ENCODE data around the gene RNF14. TPM values are rescaled to one million over a fixed set of nuclear protein-coding genes. Genes with fewer than 3 reads are reported as not detected.
"Not testable (repeated sequence)": the region's sequence is repeated elsewhere in the genome, so short reads cannot be mapped to it uniquely, and the experiment has no call there.

The RNF14 gene
- 47.1 TPM for total RNA-seq
- polyA plus RNA-seq (ENCODE audit: insufficient read depth in 1 of 8, insufficient read length in 8 of 8, low replicate concordance in 1 of 8), result 10 to 100 TPM; 34.1 to 41.7 (median 37.0) TPM
- long read RNA-seq, donor 1, full-length matches to known transcripts, result 2 of 2 reads
- long read RNA-seq, donor 1, partial matches to known transcripts, result 0 of 2 reads
- long read RNA-seq, donor 1, other reads (novel, unspliced or antisense), result 0 of 2 reads
- long read RNA-seq, donor 2, result 0 reads
- long read RNA-seq, donor 3, full-length matches to known transcripts, result 4 of 4 reads
- long read RNA-seq, donor 3, partial matches to known transcripts, result 0 of 4 reads
- long read RNA-seq, donor 3, other reads (novel, unspliced or antisense), result 0 of 4 reads
- long read RNA-seq, donor 4, full-length matches to known transcripts, result 1 of 1 reads
- long read RNA-seq, donor 4, partial matches to known transcripts, result 0 of 1 reads
- long read RNA-seq, donor 4, other reads (novel, unspliced or antisense), result 0 of 1 reads
- long read RNA-seq, donor 5, full-length matches to known transcripts, result 11 of 17 reads
- long read RNA-seq, donor 5, partial matches to known transcripts, result 6 of 17 reads
- long read RNA-seq, donor 5, other reads (novel, unspliced or antisense), result 0 of 17 reads
- long read RNA-seq, donor 6, full-length matches to known transcripts, result 6 of 6 reads
- long read RNA-seq, donor 6, partial matches to known transcripts, result 0 of 6 reads
- long read RNA-seq, donor 6, other reads (novel, unspliced or antisense), result 0 of 6 reads
- long read RNA-seq, donor 7, full-length matches to known transcripts, result 3 of 3 reads
- long read RNA-seq, donor 7, partial matches to known transcripts, result 0 of 3 reads
- long read RNA-seq, donor 7, other reads (novel, unspliced or antisense), result 0 of 3 reads
- long read RNA-seq, donor 8, full-length matches to known transcripts, result 3 of 9 reads
- long read RNA-seq, donor 8, partial matches to known transcripts, result 6 of 9 reads
- long read RNA-seq, donor 8, other reads (novel, unspliced or antisense), result 0 of 9 reads
- long read RNA-seq, donor 9, full-length matches to known transcripts, result 2 of 13 reads
- long read RNA-seq, donor 9, partial matches to known transcripts, result 11 of 13 reads
- long read RNA-seq, donor 9, other reads (novel, unspliced or antisense), result 0 of 13 reads
- long read RNA-seq, donor 10, full-length matches to known transcripts, result 5 of 19 reads
- long read RNA-seq, donor 10, partial matches to known transcripts, result 14 of 19 reads
- long read RNA-seq, donor 10, other reads (novel, unspliced or antisense), result 0 of 19 reads
- long read RNA-seq, donor 11, full-length matches to known transcripts, result 5 of 5 reads
- long read RNA-seq, donor 11, partial matches to known transcripts, result 0 of 5 reads
- long read RNA-seq, donor 11, other reads (novel, unspliced or antisense), result 0 of 5 reads

GRCh38 chr5:141968914-141969608 lies at the start of gene RNF14:
Gene RNF14 (plus strand): TSS chr5:141969105. CDS start chr5:141973589, 4,484 bp downstream.
- Histone ChIP-seq H3K4me3 (ENCODE audit: low read length) (peak within 1 kb of the TSS; percentile 94), H3K4me1 (ENCODE audit: control insufficient read depth, insufficient read depth, low read length) (peaks cover 14% of the 10 kb centered on the region), H3K27ac (ENCODE audit: low read length) (peak within 1 kb of the TSS; percentile 98), H3K36me3 (ENCODE audit: control insufficient read depth, insufficient read depth, low read length) (peaks cover 6% of the 10 kb centered on the region), H3K9me3 (replicated peaks; ENCODE audit: control insufficient read depth, low read depth, low read length) (no peaks in the 10 kb centered on the region), H3K27me3 (ENCODE audit: control insufficient read depth, insufficient read depth, low read length) (no peaks in the 10 kb centered on the region)
- peak; percentile 97 for DNase-seq
- under 1% methylated on average over 60 of the region's 63 CpGs for WGBS (ENCODE audit: insufficient coverage)

GRCh38 chr5:141919218-141920119 lies 49.4 kb upstream of the RNF14 start:
- Histone ChIP-seq H3K4me1 (ENCODE audit: control insufficient read depth, insufficient read depth, low read length) (peaks cover 13% of the 10 kb centered on the region), H3K27ac (ENCODE audit: low read length) (no peak overlapping the region), H3K9me3 (replicated peaks; ENCODE audit: control insufficient read depth, low read depth, low read length) (no peaks in the 10 kb centered on the region), H3K36me3 (ENCODE audit: control insufficient read depth, insufficient read depth, low read length) (no peaks in the 10 kb centered on the region), H3K4me3 (ENCODE audit: low read length) (no peak overlapping the region), H3K27me3 (ENCODE audit: control insufficient read depth, insufficient read depth, low read length) (no peaks in the 10 kb centered on the region)
- WGBS (ENCODE audit: insufficient coverage), result 81% methylated on average over 8 of the region's 8 CpGs
- DNase-seq, result no peak

GRCh38 chr5:141920771-141921170 lies 48.1 kb upstream of the RNF14 start:
- no CpG with 5 or more reads among the region's 2 CpGs for WGBS (ENCODE audit: insufficient coverage)
- Histone ChIP-seq H3K9me3 (replicated peaks; ENCODE audit: control insufficient read depth, low read depth, low read length) (no peaks in the 10 kb centered on the region), H3K27me3 (ENCODE audit: control insufficient read depth, insufficient read depth, low read length) (no peaks in the 10 kb centered on the region), H3K27ac (ENCODE audit: low read length) (no peak overlapping the region), H3K4me3 (ENCODE audit: low read length) (no peak overlapping the region), H3K4me1 (ENCODE audit: control insufficient read depth, insufficient read depth, low read length) (peaks cover 14% of the 10 kb centered on the region), H3K36me3 (ENCODE audit: control insufficient read depth, insufficient read depth, low read length) (peaks cover 6% of the 10 kb centered on the region)
- DNase-seq, result no peak

- Histone ChIP-seq H3K36me3 (ENCODE audit: control insufficient read depth, insufficient read depth, low read length) (peaks cover 27% of the 10 kb centered on the region), H3K4me3 (ENCODE audit: low read length) (peak overlapping the region; percentile 93), H3K4me1 (ENCODE audit: control insufficient read depth, insufficient read depth, low read length) (peaks cover 14% of the 10 kb centered on the region), H3K27ac (ENCODE audit: low read length) (peak overlapping the region; percentile 99)
- not testable (repeated sequence) for H3K27me3 ChIP-seq (ENCODE audit: control insufficient read depth, insufficient read depth, low read length); DNase-seq; H3K9me3 ChIP-seq (replicated peaks; ENCODE audit: control insufficient read depth, low read depth, low read length)
- 7% methylated on average over 9 of the region's 28 CpGs for WGBS (ENCODE audit: insufficient coverage)
Measured at GRCh38 chr5:141922827-141923447, 46.0 kb upstream of the RNF14 start.

GRCh38 chr5:141923448-141924313 lies 45.2 kb upstream of the RNF14 start, which contains the start of gene DELE1:
Gene DELE1 (plus strand): TSS chr5:141923871. CDS start chr5:141923942, 71 bp downstream.
- WGBS (ENCODE audit: insufficient coverage), result under 1% methylated on average over 52 of the region's 53 CpGs
- peaks cover 14% of the 10 kb centered on the region for H3K4me1 ChIP-seq (ENCODE audit: control insufficient read depth, insufficient read depth, low read length)
- H3K36me3 ChIP-seq (ENCODE audit: control insufficient read depth, insufficient read depth, low read length), result peaks cover 34% of the 10 kb centered on the region
- no peaks in the 10 kb centered on the region for H3K9me3 ChIP-seq (replicated peaks; ENCODE audit: control insufficient read depth, low read depth, low read length)
- no peaks in the 10 kb centered on the region for H3K27me3 ChIP-seq (ENCODE audit: control insufficient read depth, insufficient read depth, low read length)
- H3K27ac ChIP-seq (ENCODE audit: low read length), result peak within 1 kb of the TSS; percentile 99
- H3K4me3 ChIP-seq (ENCODE audit: low read length), result peak within 1 kb of the TSS; percentile 93
- DNase-seq, result peak; percentile 98

- WGBS (ENCODE audit: insufficient coverage), result 100% methylated on average over 1 of the region's 2 CpGs
- H3K9me3 ChIP-seq (replicated peaks; ENCODE audit: control insufficient read depth, low read depth, low read length), result no peaks in the 10 kb centered on the region
- H3K27me3 ChIP-seq (ENCODE audit: control insufficient read depth, insufficient read depth, low read length), result no peaks in the 10 kb centered on the region
- DNase-seq, result no peak
- H3K4me3 ChIP-seq (ENCODE audit: low read length), result no peak overlapping the region
- peaks cover 58% of the 10 kb centered on the region for H3K36me3 ChIP-seq (ENCODE audit: control insufficient read depth, insufficient read depth, low read length)
- H3K4me1 ChIP-seq (ENCODE audit: control insufficient read depth, insufficient read depth, low read length), result peaks cover 14% of the 10 kb centered on the region
- H3K27ac ChIP-seq (ENCODE audit: low read length), result no peak overlapping the region
Measured at GRCh38 chr5:141926434-141926833, 42.5 kb upstream of the RNF14 start.

GRCh38 chr5:141928051-141928450 lies 40.9 kb upstream of the RNF14 start:
- no peak for DNase-seq
- H3K36me3 ChIP-seq (ENCODE audit: control insufficient read depth, insufficient read depth, low read length), result peaks cover 72% of the 10 kb centered on the region
- no peaks in the 10 kb centered on the region for H3K27me3 ChIP-seq (ENCODE audit: control insufficient read depth, insufficient read depth, low read length)
- H3K9me3 ChIP-seq (replicated peaks; ENCODE audit: control insufficient read depth, low read depth, low read length), result no peaks in the 10 kb centered on the region
- H3K27ac ChIP-seq (ENCODE audit: low read length), result no peak overlapping the region
- WGBS (ENCODE audit: insufficient coverage), result 90% methylated on average over 6 of the region's 8 CpGs
- no peak overlapping the region for H3K4me3 ChIP-seq (ENCODE audit: low read length)
- peaks cover 9% of the 10 kb centered on the region for H3K4me1 ChIP-seq (ENCODE audit: control insufficient read depth, insufficient read depth, low read length)
